Stimulated activated naive CD4-positive, alpha-beta T cell (primary cell): ENCODE data around the gene CNGB1.
"Not testable (repeated sequence)": the region's sequence is repeated elsewhere in the genome, so short reads cannot be mapped to it uniquely, and the experiment has no call there.

ENCODE experiments used
- DNase-seq, 6 experiments: peaks; one replicate each; lab custom pipeline; 2025; lab: John Stamatoyannopoulos, UW

Gene CNGB1

GRCh38 chr16:57997176-57997527 is 26.2 kb upstream of the CNGB1 start:
- no peak for DNase-seq

- no peak for DNase-seq
These were observed 25.7 kb upstream of the CNGB1 start for GRCh38 chr16:57996406-57997175.

DNA sequence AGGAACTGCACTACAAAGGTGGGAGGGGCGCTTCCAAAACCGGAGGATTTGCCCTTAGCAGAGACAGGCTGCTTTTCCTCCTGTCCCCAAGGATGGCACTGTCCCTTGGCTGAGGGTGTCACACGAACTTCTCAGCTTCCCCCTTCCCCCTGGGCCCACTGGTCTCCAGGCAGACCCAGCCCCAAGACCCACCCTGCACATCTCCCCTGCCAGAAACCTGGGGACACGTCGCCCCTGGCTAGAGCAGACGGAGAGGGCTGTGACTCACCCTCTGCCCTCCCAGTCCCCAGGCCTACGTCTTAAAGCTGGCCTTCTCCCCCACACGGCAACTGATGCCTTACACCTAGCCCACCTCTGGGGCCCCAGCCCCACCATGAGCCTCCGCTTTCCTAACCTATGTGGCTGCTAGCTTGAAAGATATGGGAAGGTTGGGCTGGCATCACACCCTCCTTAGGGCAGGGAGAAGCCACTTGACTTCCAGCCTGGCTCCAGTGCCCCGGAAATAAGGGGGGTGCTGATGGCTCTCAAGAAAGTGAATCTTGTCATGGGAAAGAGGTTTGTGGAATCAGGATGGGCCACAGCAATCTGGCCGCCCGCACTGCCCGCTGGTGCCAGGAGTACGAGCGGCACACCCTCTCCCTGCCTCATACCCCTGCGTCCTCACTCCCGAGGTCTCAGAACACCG is 24.9 kb upstream of the CNGB1 start:
- no peak for DNase-seq

GRCh38 chr16:57994778-57995177 is 23.9 kb upstream of the CNGB1 start:
- peak in 1 of 6 experiments; percentile 12 for DNase-seq

DNA sequence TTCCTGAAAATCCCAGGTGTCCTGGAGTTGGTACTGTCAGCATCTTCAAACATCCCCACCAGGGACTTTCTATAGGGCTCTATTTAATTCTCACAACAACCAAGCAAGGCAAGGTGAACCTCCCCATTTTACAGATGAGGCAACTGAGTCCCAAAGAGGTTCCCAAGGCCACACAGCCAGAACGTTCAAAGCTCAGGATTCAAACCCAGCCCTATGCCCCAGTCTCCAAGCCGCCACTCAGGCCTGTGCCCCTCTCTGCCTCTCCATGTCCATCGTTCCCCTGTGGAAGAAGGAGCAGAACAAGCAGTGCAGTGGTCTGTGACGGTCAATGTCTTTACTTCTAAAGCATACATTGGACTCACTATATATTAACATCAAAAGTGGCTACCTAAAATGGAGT is 23.4 kb upstream of the CNGB1 start:
- no peak for DNase-seq

GRCh38 chr16:57993897-57994296 is 23.0 kb upstream of the CNGB1 start:
- DNase-seq, result no peak

GRCh38 chr16:57993438-57993837 is 22.5 kb upstream of the CNGB1 start:
- DNase-seq, result no peak

DNA sequence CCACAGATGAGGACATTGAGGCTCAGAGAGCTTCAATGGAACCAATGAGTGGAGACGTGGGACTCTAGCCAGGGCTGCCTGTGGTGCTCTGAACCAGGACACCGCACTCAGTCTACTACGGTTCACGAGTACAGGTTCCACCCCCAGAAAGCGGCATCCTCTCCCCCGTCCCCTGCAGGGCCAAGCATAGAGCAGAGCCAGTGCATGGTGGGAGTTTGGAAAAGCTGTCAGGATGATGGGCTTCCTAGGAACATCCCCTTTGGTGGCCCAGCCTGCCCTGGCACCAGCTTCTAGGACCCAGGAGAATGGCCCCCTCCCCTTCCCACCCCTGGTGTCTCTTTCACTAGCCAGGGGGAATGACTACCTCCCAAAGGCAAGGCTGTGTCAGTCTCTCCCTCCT is 21.2 kb upstream of the CNGB1 start:
- DNase-seq, result no peak

- DNase-seq, result no peak
These were observed 20.7 kb upstream of the CNGB1 start for GRCh38 chr16:57991551-57992059.

DNA sequence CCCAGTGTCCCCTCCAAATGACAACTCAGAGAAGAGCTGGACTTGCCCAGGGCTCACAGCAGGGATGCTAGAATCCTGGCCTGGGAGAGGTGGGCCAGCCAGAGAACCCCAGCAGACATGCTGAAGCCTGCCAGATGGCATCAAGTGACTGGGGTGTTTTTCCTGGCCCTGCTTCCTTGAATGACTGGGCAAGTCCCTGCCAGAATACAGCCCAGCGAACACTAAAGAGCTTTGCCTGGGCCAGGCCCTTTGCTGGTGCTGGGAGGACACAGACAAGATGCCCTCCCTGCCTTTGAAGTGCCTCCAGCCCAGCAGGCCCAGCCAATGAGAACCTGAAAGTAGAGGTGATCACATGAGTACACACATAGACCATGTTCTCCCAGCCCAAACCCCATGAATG is 18.0 kb upstream of the CNGB1 start:
- DNase-seq, result no peak

DNA sequence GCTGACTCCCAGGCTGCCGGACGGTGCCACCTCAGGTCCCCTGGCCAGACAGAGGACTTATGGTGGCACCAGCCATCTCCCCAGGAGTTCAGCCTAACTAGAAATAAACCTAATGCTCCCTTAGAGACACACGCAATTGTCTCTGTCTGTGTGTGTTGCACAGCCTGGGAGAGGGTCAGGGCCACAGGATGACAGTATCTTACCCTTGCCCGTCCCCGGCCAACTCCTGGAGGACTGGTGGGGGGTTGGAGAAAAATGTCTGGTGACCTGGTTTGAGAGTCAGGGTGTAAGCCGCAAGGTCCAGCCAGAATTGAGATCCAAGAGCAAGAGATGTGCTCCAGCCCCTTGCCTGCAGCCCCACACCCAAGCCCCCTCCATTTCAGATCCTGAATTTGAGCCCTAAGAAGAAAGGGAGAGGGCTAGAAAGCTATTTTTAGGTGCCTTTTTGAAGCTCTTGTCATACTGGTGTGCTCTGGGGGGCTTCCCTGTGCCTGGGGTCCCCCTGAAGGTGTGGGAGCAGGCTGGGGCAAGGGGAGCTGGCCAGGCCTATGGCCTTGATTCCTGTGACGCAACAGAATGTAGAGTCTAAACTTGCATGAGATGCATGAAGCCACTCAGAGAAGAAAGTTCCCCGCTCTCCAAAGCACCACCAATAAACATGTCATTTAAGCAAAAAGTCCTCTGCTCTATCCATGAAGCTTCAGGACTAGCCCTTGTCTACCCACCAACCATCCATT is 16.7 kb upstream of the CNGB1 start:
- DNase-seq, result no peak

DNA sequence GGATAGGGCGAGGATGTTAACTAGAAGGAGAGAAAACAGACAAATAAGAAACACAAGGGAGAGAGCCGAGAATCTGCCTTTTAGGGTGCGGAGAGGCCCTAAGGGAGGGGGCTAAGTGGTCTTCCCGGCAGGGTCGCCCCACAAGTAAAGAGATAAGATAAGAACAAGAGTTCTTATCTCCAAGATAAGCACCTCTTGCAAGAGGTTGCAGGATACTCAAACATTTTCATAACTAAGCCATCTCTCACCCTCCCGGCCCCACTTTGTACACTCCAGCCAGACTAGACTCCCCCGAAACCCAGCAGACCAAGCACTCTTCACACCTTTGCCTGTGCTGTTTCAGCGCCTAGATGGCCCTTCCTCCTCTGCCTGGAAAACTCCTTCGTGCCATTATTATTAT is 15.3 kb upstream of the CNGB1 start:
- no peak for DNase-seq

- peak in 1 of 6 experiments; percentile 68 for DNase-seq
These were observed 14.6 kb upstream of the CNGB1 start for GRCh38 chr16:57985204-57986181.

- peak; percentile 84 to 94 (median 91) for DNase-seq
These were observed 13.7 kb upstream of the CNGB1 start for GRCh38 chr16:57984443-57985203.

- no peak for DNase-seq
These were observed 11.5 kb upstream of the CNGB1 start for GRCh38 chr16:57982385-57982784.

DNA sequence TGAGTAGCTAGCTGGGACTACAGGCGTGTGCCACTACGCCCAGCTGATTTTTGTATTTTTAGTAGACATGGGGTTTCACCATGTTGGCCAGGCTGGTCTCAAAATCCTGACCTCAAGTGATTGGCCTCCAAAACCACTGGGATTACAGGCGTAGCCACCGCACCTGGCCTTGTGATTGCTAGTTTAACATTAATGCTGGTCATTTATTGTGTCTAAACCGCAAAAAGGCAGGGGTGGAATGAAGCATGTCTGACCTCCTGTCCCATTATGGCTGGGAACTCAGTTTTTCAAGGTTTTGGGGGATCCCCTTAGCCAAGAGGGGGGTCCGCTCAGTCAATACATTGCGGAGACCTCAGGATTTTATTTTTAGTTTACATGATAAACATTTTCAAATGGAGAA is 10.7 kb upstream of the CNGB1 start:
- no peak for DNase-seq

DNA sequence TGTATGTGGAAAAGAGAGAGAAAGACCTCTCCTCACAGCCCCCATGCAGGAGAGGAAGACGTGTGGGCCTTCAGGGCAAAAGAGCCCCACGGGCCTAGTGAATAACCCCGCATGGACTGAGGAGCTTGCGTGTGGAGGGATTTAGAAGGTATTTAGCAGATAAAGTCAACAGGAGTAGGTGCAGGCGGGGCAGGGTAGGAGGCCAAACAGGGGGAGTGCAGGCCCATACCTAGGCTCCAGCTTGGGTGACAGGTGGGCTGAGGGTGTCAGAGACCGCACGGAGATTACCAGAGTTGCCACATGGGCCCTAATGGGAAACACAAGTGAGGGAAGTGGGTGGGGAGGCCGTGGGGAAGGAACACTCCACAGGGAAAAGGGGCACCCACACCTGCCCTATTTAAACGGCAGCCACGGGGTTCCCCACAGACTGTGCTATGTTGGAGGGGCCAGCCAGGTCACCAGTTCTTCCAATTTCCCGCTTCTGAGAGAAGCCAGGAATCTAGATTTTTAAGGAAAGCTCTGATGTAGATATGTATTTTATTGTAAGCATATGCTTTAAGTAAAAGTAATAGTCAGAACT is 8.2 kb upstream of the CNGB1 start:
- no peak for DNase-seq

- DNase-seq, result not testable (repeated sequence)
These were observed 7.1 kb upstream of the CNGB1 start for GRCh38 chr16:57978070-57978465.

DNA sequence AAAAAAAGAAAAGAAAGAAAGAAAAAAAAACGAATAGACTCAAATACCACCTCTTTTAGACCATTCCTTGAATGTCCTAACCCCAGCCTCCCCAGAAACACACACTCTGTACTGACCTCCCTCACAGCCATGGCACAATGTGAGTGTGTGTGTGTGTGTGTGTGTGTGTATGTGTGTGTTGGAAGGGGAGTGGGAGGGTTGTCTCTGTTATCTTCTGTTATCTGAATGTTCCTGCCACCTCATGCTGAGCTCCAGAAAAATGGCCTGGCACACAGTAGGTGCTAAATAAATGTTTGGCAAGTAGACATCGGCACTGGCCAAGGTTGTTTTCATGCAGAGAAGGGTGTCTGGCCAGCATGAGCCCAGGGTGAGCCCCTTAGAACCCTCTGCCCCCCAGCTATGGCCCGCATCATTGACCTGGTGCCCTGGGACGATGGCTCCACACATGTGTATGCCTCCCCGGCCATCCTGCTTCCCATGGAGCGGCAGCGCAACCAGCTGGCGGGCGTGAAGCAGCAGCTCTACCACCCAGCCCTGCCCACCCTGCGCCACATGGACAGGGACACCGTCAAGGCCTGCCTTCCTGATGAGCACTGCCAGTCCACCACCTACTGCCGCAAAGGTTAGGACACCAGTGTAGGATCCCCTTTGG is 6.6 kb upstream of the CNGB1 start:
- DNase-seq, result no peak

GRCh38 chr16:57976331-57976796 is 5.4 kb upstream of the CNGB1 start:
- DNase-seq, result no peak
